DND-41 (cell line): ENCODE data around the gene PHC2.

Source experiments
- EZH2 ChIP-seq: IDR thresholded peaks from 3 replicates; pipeline ENCODE4 v1.6.1; 2012; ENCODE audit warnings: borderline replicate concordance, low read depth, mild to moderate bottlenecking, moderate library complexity, low read length, inconsistent platforms; ENCODE audit not compliant: severe bottlenecking
- TF ChIP-seq, protein P1 (sequence below): IDR thresholded peaks from 2 replicates; pipeline ENCODE4 v1.5.1; 2012; ENCODE audit warnings: borderline replicate concordance, low read length, moderate library complexity, mild to moderate bottlenecking; ENCODE audit not compliant: poor library complexity, severe bottlenecking; ENCODE audit errors: extremely low read depth

DNA sequence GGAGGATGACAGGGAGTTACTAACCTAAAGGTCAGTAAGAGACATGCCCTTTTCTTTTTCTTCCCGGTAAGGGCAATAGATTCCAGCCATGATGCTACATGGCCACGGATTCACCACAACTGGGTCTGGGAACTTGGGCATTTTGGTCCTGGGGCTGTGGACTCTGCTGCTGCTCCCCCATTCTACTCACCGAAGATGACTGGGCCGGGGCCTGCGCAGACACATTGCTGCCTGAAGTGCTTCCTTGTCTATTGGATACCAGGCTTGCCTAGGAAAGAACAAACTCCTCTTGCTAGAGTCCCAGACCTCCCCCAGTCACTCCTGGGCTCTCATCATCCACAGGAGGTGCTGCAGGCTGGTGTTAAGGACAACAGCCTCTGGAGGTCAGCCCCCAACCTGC, 60.1 kb downstream of the PHC2 start:
- TF ChIP-seq, protein P1, sequence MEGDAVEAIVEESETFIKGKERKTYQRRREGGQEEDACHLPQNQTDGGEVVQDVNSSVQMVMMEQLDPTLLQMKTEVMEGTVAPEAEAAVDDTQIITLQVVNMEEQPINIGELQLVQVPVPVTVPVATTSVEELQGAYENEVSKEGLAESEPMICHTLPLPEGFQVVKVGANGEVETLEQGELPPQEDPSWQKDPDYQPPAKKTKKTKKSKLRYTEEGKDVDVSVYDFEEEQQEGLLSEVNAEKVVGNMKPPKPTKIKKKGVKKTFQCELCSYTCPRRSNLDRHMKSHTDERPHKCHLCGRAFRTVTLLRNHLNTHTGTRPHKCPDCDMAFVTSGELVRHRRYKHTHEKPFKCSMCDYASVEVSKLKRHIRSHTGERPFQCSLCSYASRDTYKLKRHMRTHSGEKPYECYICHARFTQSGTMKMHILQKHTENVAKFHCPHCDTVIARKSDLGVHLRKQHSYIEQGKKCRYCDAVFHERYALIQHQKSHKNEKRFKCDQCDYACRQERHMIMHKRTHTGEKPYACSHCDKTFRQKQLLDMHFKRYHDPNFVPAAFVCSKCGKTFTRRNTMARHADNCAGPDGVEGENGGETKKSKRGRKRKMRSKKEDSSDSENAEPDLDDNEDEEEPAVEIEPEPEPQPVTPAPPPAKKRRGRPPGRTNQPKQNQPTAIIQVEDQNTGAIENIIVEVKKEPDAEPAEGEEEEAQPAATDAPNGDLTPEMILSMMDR = no peak
- no peak for TF ChIP-seq EZH2
